Aorta (tissue), 5 donors: ENCODE data around the gene IQGAP3. TPM values are rescaled to one million over a fixed set of nuclear protein-coding genes. Genes with fewer than 3 reads are reported as not detected.

Source experiments
- ATAC-seq: fragments of 200-7000 bp; cut with Tn5 transposase; one replicate; pipeline ENCODE4 v1.9.1; 2022; ENCODE audit warnings: moderate library complexity; ENCODE audit not compliant: low FRiP score
- DNase-seq, 2 donors: peaks; one replicate each; pipeline ENCODE4 v3.0.0-alpha.2; 2020
- H3K27ac ChIP-seq, 2 donors: one replicate each; pipeline ENCODE4 v1.5.1; 2013; ENCODE audit warnings: low read length in 2 of 2, mild to moderate bottlenecking in 2 of 2, moderate library complexity in 2 of 2, control low read depth in 1 of 2, inconsistent platforms in 1 of 2, low read depth in 1 of 2
- H3K27me3 ChIP-seq, 2 donors: one replicate each; pipeline ENCODE4 v1.6.1; 2013; ENCODE audit warnings: control low read depth in 1 of 2, low read length in 1 of 2, mild to moderate bottlenecking in 1 of 2, moderate library complexity in 1 of 2; ENCODE audit not compliant: insufficient read depth in 2 of 2, control insufficient read depth in 1 of 2
- H3K36me3 ChIP-seq, 2 donors: one replicate each; pipeline ENCODE4 v1.6.1; 2013; ENCODE audit warnings: control low read depth in 1 of 2, low read length in 1 of 2, mild to moderate bottlenecking in 1 of 2; ENCODE audit not compliant: insufficient read depth in 2 of 2, control insufficient read depth in 1 of 2
- H3K4me1 ChIP-seq, 2 donors: one replicate each; pipeline ENCODE4 v1.6.1; 2013; ENCODE audit warnings: low read length in 2 of 2, control low read depth in 1 of 2, mild to moderate bottlenecking in 1 of 2, moderate library complexity in 1 of 2; ENCODE audit not compliant: insufficient read depth in 2 of 2, control insufficient read depth in 1 of 2
- H3K4me3 ChIP-seq, 2 donors: one replicate each; pipeline ENCODE4 v1.5.1; 2013; ENCODE audit warnings: low read length in 2 of 2, control low read depth in 1 of 2, mild to moderate bottlenecking in 1 of 2
- H3K9me3 ChIP-seq: one replicate; pipeline ENCODE4 v1.6.1; 2013; ENCODE audit warnings: mild to moderate bottlenecking, low read length; ENCODE audit not compliant: control insufficient read depth
- WGBS, 2 donors: extraction: QIAGEN DNeasy Blood & Tissue Kit; methylation state at CpG; one replicate each; pipeline ENCODE4 v1.1.7; 2013; 5-methylcytosine and 5-hydroxymethylcytosine counted together
- intact Hi-C, 2 donors: fragments of 100-400 bp; cut with DNase I; formaldehyde crosslinking; loops; one replicate each; pipeline versions ENCODE4 v1.14.2 to v1.15.0; 2022
- polyA plus RNA-seq, 2 donors: library from polyadenylated mRNA; stranded (reverse); fragments of 200-250 nt; gene quantifications; one replicate each; pipeline ENCODE4 v1.2.3, GENCODE V29; 2013
- total RNA-seq, 2 donors: library from RNA; stranded (reverse); fragmentation: NEBNext Ultra II Directional; extraction: Animal tissue kit (Norgen Biotek cat#: 25700); gene quantifications; one replicate each; pipeline ENCODE4 v1.2.1, GENCODE V29; 2021
- donor health status: healthy with polysubstance abuse.
- donor health status: Bipolar disorder and iron deficiency.
- donor health status: DM: no; HTN: no; CAD: no.
- donor health status: DM: no; HTN: no; CAD: no.
- donor health status: DM: yes; HTN: yes; CAD: no.

IQGAP3 gene
- total and polyA plus RNA-seq, 4 donors = 0.10 to 2.3 (median 0.48) TPM

GRCh38 chr1:156571261-156571852 lies 1.0 kb downstream of the IQGAP3 start:
- no peaks in the 10 kb centered on the region for H3K27me3 ChIP-seq
- ATAC-seq (no peak), DNase-seq (no peak)
- intact Hi-C loops = no loop called here
- WGBS, 2 donors = 2 to 3% methylated on average over 4 of the region's 4 CpGs
- H3K4me1 ChIP-seq = no peaks in the 10 kb centered on the region
- H3K36me3 ChIP-seq = no peaks in the 10 kb centered on the region
- no peak overlapping the region for H3K4me3 ChIP-seq
- no peaks in the 10 kb centered on the region for H3K9me3 ChIP-seq
- no peak overlapping the region for H3K27ac ChIP-seq

- peak; percentile 15 to 20 for DNase-seq
- Histone ChIP-seq H3K4me3 (no peak overlapping the region), H3K4me1 (no peaks in the 10 kb centered on the region), H3K36me3 (no peaks in the 10 kb centered on the region), H3K27me3 (no peaks in the 10 kb centered on the region), H3K27ac (no peak overlapping the region), H3K9me3 (no peaks in the 10 kb centered on the region)
- WGBS, 2 donors = 83 to 89% methylated on average over 4 of the region's 4 CpGs
- ATAC-seq = no peak
- intact Hi-C loops = no loop called here
Measured at GRCh38 chr1:156566436-156566835, 5.9 kb downstream of the IQGAP3 start.

GRCh38 chr1:156565519-156565918 lies 6.8 kb downstream of the IQGAP3 start:
- 77 to 82% methylated on average over 2 of the region's 2 CpGs for WGBS, 2 donors
- DNase-seq (peak in 1 of 2 donors; percentile 13), ATAC-seq (no peak)
- Histone ChIP-seq H3K36me3 (no peaks in the 10 kb centered on the region), H3K9me3 (no peaks in the 10 kb centered on the region), H3K4me3 (no peak overlapping the region), H3K27me3 (no peaks in the 10 kb centered on the region), H3K27ac (no peak overlapping the region), H3K4me1 (no peaks in the 10 kb centered on the region)
- intact Hi-C loops = no loop called here

- no peaks in the 10 kb centered on the region for H3K36me3 ChIP-seq
- peak in 1 of 2 donors; percentile 1 for DNase-seq
- no peak for ATAC-seq
- no peaks in the 10 kb centered on the region for H3K9me3 ChIP-seq
- no peaks in the 10 kb centered on the region for H3K27me3 ChIP-seq
- intact Hi-C loops = no loop called here
- H3K4me3 ChIP-seq = no peak overlapping the region
- 76 to 77% methylated on average over 5 of the region's 5 CpGs for WGBS, 2 donors
- H3K4me1 ChIP-seq = no peaks in the 10 kb centered on the region
- no peak overlapping the region for H3K27ac ChIP-seq
Measured at GRCh38 chr1:156560585-156561163, 11.7 kb downstream of the IQGAP3 start.

- Histone ChIP-seq H3K36me3 (no peaks in the 10 kb centered on the region), H3K4me1 (no peaks in the 10 kb centered on the region), H3K27ac (no peak overlapping the region), H3K9me3 (no peaks in the 10 kb centered on the region), H3K27me3 (no peaks in the 10 kb centered on the region), H3K4me3 (no peak overlapping the region)
- DNase-seq = no peak
- WGBS, 2 donors = 84 to 90% methylated on average over 5 of the region's 5 CpGs
- ATAC-seq = no peak
- intact Hi-C loops = no loop called here
Measured at GRCh38 chr1:156559797-156560385, 12.5 kb downstream of the IQGAP3 start.

- intact Hi-C loops = no loop called here
- Histone ChIP-seq H3K36me3 (no peaks in the 10 kb centered on the region), H3K4me1 (no peaks in the 10 kb centered on the region), H3K27me3 (no peaks in the 10 kb centered on the region), H3K9me3 (no peaks in the 10 kb centered on the region), H3K4me3 (no peak overlapping the region), H3K27ac (no peak overlapping the region)
- no peak for ATAC-seq
- DNase-seq = no peak
- WGBS, 2 donors = 87 to 91% methylated on average over 7 of the region's 8 CpGs
Measured at GRCh38 chr1:156559086-156559796, 13.1 kb downstream of the IQGAP3 start.

- intact Hi-C loops = no loop called here
- DNase-seq = peak in 1 of 2 donors; percentile 18
- Histone ChIP-seq H3K4me1 (no peaks in the 10 kb centered on the region), H3K27me3 (no peaks in the 10 kb centered on the region), H3K27ac (no peak overlapping the region), H3K4me3 (no peak overlapping the region), H3K36me3 (no peaks in the 10 kb centered on the region), H3K9me3 (no peaks in the 10 kb centered on the region)
- ATAC-seq = no peak
- 84% methylated on average over 9 of the region's 9 CpGs for WGBS, 2 donors
Measured at GRCh38 chr1:156556354-156556753, 16.0 kb downstream of the IQGAP3 start.

GRCh38 chr1:156555715-156556114 lies 16.6 kb downstream of the IQGAP3 start:
- Histone ChIP-seq H3K36me3 (no peaks in the 10 kb centered on the region), H3K9me3 (no peaks in the 10 kb centered on the region), H3K4me3 (no peak overlapping the region), H3K27ac (no peak overlapping the region), H3K27me3 (no peaks in the 10 kb centered on the region), H3K4me1 (no peaks in the 10 kb centered on the region)
- DNase-seq (no peak), ATAC-seq (no peak)
- intact Hi-C loops = no loop called here
- WGBS, 2 donors = 63 to 92% methylated on average over 2 of the region's 2 CpGs
